ENCODE data around the gene COPS9.

The COPS9 gene

GRCh38 chr2:240089306-240089705 lies 46.8 kb downstream of the COPS9 start:
- Mint-ChIP-seq H3K4me1 (no peaks in the 10 kb centered on the region), H3K27me3 (peaks cover 66% of the 10 kb centered on the region), H3K9me3 (peaks cover 16% of the 10 kb centered on the region in 2 donors), H3K4me3 (no peak overlapping the region), H3K27ac (no peak overlapping the region)
- no peak for DNase-seq
- no peak for ATAC-seq

- peaks cover 49% of the 10 kb centered on the region for H3K27me3 Mint-ChIP-seq
- DNase-seq (no peak), ATAC-seq (no peak)
- peaks cover 16% of the 10 kb centered on the region in 2 donors for H3K9me3 Mint-ChIP-seq
- H3K4me1 Mint-ChIP-seq: no peaks in the 10 kb centered on the region
- H3K4me3 Mint-ChIP-seq: no peak overlapping the region
- no peak overlapping the region for H3K27ac Mint-ChIP-seq
Observed at GRCh38 chr2:240086563-240086962, 49.5 kb downstream of the COPS9 start.
